GM12892 (cell line): Measurements from ENCODE around the gene ACAD9.

Experiments
- POLR2A ChIP-seq: IDR thresholded peaks from 2 replicates; pipeline ENCODE4 v1.6.1; 2011; ENCODE audit warnings: low read depth, low read length, control low read depth
- POLR2AphosphoS5 ChIP-seq: IDR thresholded peaks from 2 replicates; pipeline ENCODE4 v1.6.1; 2011; ENCODE audit warnings: low read depth, low read length, control low read depth

DNA sequence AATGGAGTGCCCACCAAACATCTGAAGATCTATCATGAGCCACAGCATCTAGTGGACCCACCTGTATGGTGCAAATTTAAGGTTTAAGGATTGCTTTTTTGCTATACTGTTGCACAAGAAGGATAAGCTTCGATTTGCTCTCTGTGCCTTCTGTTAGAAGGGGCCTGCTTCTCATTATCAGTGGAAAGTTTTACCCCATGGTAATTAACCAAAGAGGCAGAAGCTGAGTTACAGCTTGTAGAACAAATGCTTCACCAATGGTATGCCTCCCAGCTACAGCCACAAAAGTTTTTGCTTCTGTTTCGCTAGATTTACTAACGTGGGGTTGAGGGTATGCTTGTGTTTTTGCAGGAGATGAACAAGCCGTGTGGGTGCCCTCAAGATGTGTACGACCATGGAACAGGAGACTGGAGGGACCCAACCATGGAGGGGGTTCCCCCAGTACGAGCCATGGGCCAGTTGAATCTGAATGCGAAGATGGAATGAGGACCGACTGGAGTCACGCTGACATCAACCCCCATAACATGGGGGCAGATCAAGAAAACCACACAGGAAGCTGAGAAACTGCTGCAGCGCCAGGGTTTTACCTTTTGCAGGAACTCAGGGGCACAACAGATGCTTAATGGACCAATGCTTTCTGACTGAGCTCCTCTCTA lies 43.5 kb downstream of the ACAD9 start:
- TF ChIP-seq POLR2A (no peak), POLR2AphosphoS5 (no peak)
